NCI-H2029 treated with DMSO at 0.1 percent for 48 hours (cell line): ENCODE results near the gene ZNF878.
"Not testable (repeated sequence)": the region's sequence is repeated elsewhere in the genome, so short reads cannot be mapped to it uniquely, and the experiment has no call there.

Experiments used
- DNase-seq: peaks from one replicate; lab custom pipeline; 2025; lab: John Stamatoyannopoulos, UW

Gene ZNF878

GRCh38 chr19:12052497-12053169 is at the start of gene ZNF878:
TSS of gene ZNF878 (minus strand) at chr19:12052961. CDS start at chr19:12052801, 160 bp downstream.
- peak; percentile 68 for DNase-seq

GRCh38 chr19:12098040-12098439 is 45.3 kb upstream of the ZNF878 start:
- no peak for DNase-seq

GRCh38 chr19:12095111-12095790 is 42.5 kb upstream of the ZNF878 start:
- no peak for DNase-seq

- no peak for DNase-seq
These were observed 41.0 kb upstream of the ZNF878 start for GRCh38 chr19:12093777-12094176.

GRCh38 chr19:12092956-12093355 is 40.2 kb upstream of the ZNF878 start:
- no peak for DNase-seq

- no peak for DNase-seq
These were observed 39.5 kb upstream of the ZNF878 start for GRCh38 chr19:12092065-12092867.

GRCh38 chr19:12090807-12091206 is 38.0 kb upstream of the ZNF878 start:
- DNase-seq = peak; percentile 11

- DNase-seq = no peak
These were observed 32.5 kb upstream of the ZNF878 start for GRCh38 chr19:12085074-12085818.

- DNase-seq = not testable (repeated sequence)
These were observed 30.6 kb upstream of the ZNF878 start for GRCh38 chr19:12083336-12083735.

GRCh38 chr19:12077375-12077774 is 24.6 kb upstream of the ZNF878 start:
- no peak for DNase-seq

GRCh38 chr19:12076331-12076730 is 23.6 kb upstream of the ZNF878 start:
- DNase-seq = not testable (repeated sequence)

GRCh38 chr19:12075538-12076139 is 22.9 kb upstream of the ZNF878 start:
- no peak for DNase-seq

- DNase-seq = peak; percentile 63
These were observed 12.1 kb upstream of the ZNF878 start, which contains the start of gene ZNF844 for GRCh38 chr19:12064590-12065538. TSS of gene ZNF844 (plus strand) at chr19:12064731. CDS start at chr19:12064874, 143 bp downstream.

- no peak for DNase-seq
These were observed 3.0 kb upstream of the ZNF878 start for GRCh38 chr19:12055784-12056183.

- no peak for DNase-seq
These were observed 667 bp downstream of the ZNF878 start for GRCh38 chr19:12052091-12052496.

GRCh38 chr19:12047868-12048267 is 4.9 kb downstream of the ZNF878 start:
- no peak for DNase-seq

- no peak for DNase-seq
These were observed 8.9 kb downstream of the ZNF878 start for GRCh38 chr19:12043752-12044422.

GRCh38 chr19:12042893-12043292 is 9.9 kb downstream of the ZNF878 start:
- DNase-seq = no peak
